GM19463 (cell line): ENCODE measurements around the gene ATP13A3.

Experiments used
- ATAC-seq: cut with Tn5 transposase; IDR thresholded peaks from one replicate; pipeline ENCODE4 v1.9.1; 2021; ENCODE audit warnings: mild to moderate bottlenecking, moderate library complexity; ENCODE audit not compliant: unreplicated experiment

The ATP13A3 gene

DNA sequence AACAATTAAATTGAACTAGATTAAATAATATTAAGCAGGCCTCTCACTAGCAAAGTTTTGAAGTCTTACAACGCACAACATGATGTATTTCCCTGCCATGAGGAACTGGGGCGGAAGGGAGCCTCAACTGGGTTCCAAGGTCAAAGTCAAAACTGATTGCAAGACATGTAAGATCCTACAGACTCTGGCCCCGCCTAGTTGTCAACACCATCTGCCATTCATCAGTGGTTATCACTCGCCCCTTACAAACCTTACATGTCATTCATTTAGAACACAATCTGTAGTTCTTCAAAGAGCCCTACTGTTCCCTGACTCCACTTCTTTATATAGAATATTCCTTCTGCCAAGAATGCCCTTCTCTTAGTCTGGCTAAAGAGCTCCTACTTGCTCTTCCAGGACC, 10.0 kb downstream of the ATP13A3 start:
- no peak for ATAC-seq

DNA sequence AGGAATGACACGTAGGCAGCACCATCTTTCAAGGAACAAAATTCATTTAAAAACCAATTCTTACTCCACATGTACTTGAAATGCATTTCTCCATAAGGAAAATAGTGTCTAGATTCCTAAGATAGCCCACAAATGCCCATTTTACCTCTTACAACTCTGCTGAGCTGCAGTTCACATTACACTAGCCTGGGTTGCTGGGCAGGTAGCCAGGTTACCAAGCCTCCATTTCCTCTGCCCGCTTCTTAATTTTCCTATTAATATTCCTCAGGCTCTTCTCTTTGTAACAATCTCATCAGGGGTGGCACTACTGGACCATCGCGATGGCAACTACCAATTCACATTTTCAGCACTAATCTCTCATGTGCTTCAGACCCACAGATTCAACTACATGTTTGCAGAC, 10.8 kb downstream of the ATP13A3 start:
- ATAC-seq, result no peak

DNA sequence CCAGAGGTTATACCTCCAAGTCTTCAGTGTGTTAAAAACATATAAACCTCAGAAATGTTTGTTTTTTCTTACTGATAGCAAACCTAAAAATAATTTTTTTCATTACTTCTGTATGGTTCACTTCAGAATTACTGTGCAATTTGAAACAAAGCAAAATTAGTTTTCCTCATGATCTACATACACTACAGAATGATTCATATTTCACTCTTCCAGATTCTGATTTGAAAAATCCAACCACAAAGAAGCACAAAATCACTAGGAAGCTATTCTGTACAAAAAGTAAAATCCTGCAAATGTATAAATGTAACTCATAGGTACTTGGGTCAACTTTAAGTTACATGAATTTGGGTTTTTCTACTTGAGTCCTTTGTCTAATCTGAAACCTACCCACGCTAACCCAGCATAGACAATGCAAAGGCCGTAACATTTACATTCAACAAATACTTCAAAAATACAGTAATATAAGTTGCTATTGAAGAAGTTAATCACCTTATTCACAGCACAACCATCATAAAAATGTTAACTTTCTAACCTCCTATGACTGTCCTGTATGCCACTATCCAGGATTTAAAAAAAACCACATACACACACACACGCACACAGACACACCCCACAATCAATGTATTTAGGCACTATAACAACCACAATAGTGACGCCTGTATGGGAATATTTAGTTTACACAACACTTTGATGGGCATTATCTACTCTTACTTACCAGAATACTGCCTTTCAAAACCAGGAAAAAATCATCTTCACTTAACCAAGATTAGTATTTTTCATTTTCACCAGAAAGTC, 11.5 kb downstream of the ATP13A3 start:
- no peak for ATAC-seq

DNA sequence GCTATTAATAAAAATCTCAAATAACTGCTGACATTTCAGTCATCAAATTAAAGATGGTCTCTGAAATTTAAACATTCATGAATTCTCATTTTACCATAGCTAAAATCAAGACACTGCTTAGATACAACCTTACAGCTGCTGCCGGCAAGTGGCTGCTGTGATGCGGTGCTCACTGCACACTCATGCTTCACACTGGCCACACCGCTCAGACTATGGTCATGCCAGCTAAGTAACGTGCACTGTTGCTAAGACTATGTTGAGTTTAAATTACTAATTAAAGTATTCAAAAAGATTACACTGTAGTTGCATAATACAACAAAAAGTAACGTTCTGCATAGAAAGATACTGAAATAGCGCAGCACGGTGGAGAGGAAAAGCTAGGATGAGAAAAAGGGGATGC, 12.1 kb downstream of the ATP13A3 start:
- no peak for ATAC-seq

DNA sequence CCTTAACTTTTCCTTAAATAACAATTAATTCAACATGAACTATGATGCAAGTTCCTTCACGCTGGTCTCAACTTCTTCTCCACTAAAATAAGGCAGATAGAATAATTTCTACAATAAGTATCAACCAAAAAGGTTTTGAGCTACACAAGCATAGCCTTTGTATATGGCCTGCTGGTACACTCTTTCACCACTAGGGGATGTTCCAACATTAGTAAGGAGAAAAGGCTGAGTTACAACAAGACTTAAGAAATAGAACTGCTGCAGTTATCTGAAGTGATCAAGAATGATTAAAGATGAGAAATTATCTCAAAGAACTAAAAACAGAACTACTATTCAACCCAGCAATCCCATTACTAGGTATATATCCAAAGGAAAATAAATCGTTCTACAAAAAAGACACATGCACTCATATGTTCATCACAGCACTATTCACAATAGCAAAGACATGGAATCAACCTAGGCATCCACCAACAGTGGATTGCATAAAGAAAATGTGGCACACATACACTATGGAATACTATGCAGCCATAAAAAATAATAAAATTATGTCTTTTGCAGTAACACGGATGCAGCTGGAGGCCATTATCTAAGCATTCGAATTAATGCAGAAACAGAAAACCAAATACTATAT, 14.4 kb downstream of the ATP13A3 start:
- peak; percentile 72 for ATAC-seq

DNA sequence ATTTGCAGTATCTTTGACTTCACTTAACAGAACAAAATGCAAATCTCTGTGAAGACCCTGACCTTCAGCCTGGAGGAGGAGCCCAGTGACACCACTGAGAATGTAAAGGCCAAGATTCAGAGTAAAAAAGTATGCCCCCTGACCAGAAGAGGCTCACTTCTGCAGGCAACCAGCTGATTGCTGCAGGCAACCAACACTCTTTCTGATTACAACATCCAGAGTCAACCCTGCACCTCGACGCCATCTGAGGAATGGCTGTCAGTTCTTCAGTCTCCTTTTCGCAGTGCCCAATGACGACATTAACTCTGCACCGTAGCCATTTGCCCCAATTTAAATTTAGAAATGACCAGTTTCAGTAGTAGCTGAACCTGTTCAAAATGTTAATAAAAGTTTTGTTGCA, 14.9 kb downstream of the ATP13A3 start:
- no peak for ATAC-seq

DNA sequence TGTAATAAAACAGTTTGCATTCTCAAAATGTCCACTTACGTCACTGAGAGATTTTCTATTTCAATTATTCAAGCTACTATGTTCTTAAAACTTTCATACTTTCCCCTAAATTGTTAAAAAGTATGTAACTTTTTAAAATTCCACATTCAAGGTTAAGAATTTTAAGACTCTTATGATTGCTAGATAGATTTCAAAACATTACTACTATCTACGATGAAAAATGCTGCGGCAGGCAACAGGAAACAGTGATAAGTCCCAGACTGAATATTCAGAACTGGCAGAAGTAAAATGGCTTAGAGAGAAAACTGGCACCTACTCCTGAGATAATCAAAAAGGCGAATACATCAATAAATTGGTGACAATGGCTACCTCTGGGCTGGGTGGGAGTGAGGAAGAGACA, 16.2 kb downstream of the ATP13A3 start:
- no peak for ATAC-seq

DNA sequence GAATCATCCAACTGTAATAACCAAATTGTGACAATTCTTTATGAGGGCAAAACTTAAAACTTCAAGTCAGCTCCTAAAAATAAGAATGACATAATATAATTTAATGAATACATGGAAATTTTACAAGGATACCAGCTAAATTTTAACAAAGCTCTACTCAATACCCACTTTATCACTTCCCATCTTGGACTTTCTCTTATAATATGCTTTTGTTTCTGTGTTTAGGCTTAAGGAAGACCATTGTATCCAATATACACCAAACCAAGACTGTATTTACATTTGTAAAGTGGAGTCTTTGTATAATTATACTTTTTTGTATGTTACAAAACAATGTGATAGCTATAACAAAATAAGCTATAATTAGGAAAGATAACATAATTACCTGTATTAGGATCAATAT, 16.8 kb downstream of the ATP13A3 start:
- no peak for ATAC-seq

DNA sequence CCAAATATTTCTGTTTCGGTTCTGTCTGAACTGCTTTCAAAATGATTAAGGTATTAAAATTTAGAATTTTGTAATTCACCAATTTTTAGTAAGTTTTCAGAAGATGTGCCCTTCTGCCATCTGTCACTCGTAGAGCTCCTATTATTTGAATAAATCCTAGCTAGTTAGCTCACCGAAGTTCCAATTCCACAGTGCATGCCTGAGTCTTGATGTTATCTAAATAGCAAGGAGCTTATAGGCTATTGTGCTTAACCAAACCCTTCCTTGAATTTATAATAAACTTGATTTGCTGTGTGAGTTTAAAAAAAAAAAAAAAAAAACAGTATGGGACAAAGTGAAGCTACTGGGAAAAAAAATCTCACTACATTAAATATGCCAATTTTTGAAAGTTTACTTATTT, 18.7 kb downstream of the ATP13A3 start:
- ATAC-seq, result no peak

DNA sequence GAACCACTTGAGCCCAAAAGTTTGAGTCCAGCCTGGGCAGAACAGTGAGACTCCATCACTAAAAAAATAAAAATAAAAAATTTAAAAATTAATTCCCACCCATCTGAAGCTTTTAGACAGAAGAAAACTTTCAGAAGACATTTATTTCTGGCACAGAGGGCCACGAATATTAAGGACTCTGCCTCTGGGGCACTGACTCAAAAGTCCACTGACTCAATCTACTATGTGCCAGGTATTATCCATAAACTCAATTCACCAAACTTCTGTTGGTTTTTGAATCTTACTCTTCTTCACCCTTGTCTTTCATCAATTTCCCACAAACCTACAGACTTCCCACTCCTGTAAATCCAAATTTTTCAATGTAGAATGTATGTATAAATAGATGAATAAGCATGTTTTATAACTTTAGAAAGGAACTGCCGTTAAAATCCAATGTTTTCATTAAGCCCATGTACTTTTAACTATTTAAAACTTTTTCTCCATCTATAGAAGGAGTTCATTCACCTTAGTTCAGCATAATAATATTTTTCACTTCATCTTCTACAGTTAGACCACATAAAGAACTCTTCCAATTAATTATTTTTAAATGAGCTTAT, 19.9 kb downstream of the ATP13A3 start:
- ATAC-seq, result no peak

DNA sequence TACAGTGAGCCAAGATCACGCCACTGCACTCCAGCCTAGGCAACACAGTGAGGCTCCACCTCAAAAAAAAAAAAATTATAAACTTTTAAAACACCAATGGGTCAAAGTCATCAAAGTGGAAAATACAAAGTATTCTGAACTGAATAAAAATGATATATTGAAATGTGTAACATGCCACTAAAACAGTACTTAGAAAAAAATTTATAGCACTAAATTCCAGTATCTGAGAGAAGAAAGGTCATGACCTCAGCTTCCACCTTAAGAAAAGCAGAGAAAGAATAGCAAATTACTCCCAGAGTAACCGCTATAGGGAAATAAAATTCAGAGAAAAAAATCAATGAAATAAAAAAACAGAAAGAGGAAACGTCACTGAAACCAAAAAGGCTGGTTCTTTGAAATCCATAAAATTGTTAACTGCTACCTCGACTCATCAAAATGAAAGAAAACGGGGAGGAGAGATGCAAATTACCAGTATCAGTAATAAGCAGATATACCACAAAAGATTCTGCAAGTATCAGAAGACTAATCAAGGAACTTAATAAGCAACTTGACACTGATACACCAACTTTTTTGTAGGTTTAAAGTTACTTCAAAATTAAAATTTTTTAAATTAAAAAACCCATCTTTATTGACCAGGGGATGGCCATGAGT, 20.8 kb downstream of the ATP13A3 start:
- no peak for ATAC-seq

DNA sequence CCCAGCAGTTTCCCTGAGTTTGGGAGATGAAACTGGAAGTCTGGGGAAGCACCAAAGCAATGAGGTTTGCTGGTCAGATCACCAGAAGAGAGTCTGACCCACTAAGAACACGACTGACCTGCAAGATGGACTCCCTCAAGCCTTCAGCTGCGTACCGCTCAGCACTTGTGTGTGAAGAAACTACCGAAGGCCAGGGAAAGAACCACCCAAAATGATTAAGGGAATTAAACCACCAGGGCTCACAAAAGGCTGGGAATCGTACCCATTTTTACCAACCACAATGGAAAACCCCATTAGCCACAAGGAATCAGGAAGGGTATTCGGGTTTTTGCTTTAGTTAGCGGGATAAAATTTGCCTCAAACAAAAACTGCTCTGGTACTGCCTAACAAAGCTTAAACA, 21.6 kb downstream of the ATP13A3 start:
- ATAC-seq, result no peak

DNA sequence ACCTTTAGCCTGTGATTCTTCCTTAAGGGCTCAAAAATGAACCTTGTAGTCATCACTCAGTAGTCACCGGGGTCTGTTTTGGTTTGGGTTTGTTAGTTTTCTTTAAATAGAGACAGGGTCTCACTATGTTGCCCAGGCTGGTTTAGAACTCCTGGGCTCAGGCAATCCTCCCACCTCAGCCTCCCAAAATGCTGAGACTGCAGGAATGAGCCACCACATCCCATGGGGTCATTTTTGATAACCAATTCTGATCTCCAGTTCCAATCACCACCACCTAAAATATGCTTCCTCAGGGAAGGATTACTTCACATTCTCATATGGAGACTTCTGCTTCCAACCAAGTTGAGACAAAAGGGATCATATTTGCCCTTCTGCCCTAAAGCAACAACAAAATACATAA, 22.1 kb downstream of the ATP13A3 start:
- ATAC-seq, result no peak

DNA sequence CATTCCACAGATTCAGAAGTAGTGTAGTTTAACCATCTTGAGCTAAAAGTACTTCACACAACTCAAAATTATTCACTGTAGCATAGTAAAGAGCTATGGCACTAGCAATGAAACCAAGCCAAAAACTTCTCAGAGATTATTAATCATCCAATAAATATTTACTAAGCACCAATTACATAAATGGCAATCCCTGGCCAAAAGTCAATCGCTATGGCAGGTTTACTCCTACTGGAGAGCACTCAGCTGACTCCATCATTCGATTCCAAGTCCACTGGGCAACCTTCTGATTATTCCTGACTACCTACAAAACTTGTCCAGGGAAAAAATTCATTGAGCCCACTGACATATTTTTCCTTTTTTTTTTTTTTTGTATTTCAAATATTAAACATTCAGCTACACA, 23.9 kb downstream of the ATP13A3 start:
- no peak for ATAC-seq

DNA sequence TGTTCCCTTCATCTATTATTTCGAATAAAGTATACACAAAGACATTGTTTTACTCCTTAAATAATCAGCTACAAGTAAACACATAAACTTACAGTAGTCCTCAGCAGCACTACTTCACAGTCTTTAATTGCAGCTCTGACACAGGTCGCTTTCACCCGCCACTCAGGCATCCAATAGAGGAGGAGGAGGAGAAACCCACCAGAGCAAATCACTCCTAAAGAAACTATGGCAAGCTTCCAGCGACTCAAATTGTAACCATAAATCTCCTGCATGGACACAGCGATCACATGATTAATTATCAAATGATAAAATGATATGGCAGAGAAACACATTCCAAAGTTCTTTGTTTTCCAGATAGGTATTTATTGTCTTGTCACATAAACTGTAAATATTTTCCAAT, 26.2 kb downstream of the ATP13A3 start:
- no peak for ATAC-seq

DNA sequence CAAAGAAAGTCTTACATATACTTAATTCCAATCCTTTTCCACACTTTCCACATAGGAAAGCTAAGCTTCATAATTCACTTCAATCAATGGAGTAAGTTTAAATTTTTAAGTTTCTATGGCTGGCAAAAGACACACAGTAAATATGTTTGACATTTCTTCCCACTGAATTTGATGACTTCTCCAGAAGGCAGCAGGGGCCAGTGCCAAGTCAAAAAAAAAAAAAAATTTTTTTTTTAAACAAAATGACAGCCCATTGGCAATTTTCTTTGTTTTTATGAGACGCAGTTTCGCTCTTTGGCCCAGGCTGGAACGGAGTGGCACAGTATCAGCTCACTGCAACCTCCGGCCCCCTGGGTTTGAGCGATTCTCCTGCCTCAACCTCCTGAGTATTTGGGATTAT, 28.7 kb downstream of the ATP13A3 start:
- ATAC-seq, result no peak

DNA sequence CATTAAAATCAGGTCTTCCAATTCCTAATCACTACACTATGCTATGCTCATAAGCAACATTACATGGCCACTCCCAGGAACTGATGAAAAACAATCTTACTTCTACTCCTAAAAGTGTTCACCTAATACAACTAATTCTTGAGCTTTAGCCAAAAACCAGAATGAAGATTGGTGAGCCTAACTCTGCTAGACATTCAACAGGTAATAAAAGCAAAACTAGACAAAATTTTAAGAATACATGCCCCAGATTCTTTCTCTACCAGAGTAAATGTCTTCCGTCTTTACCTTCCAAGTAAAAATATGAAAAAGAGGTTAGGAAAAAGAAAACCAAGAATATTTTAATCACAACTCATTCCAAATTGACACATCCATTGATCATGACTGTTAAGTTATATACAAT, 31.3 kb downstream of the ATP13A3 start:
- ATAC-seq, result no peak

DNA sequence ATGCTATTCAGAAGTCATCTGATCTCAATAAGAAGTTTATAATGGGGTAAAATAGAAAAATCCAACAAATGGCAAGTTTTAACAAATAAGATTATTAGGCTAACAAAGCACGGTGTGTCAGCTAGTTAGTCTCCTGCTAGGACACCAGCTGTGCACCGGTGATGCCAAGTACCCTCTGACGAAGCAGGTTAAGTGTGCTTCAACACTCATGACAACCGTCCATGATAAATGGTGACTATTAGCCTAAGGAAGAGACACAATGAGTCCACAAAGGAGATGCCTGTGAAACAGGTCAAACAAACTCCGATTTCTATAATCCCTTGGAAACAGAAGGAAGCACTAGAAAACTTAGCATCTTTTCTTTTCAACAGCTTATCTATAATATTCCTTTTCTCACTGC, 36.5 kb downstream of the ATP13A3 start:
- no peak for ATAC-seq

DNA sequence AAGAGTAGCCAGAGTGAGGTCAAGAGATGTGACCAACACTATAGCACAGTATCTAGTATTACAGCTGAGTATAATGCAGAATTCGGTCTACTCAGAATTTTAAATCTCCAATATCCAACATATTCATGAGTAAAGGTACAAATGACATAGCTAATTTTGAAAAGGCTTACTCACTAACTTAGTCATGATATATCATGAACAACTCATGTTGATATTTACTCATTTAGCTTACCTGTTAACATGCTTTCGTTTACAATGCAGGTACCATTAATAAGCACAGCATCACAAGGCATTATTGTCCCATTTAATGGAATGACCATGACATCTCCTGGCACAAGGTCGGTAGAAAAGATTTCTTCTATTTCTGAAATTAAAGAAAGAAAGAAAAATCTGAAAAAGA, 36.9 kb downstream of the ATP13A3 start:
- no peak for ATAC-seq

DNA sequence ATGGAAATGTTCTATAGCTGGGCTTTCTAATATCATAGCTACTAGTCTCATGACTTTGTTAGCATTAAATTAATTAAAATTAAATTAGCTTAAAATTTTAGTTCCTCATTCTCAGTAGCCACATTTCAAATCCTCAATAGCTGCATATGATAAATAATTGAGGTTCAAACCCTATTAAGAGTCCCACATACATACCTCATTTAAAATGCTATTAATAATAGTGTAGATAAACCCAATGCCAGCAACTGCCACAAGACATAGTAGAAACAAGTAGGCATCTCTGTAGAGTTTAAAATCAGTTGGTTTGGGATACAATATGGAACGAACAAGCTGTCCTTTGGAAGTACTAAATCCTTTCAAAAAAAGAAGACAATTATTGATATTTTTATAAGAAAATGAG, 39.1 kb downstream of the ATP13A3 start:
- no peak for ATAC-seq

DNA sequence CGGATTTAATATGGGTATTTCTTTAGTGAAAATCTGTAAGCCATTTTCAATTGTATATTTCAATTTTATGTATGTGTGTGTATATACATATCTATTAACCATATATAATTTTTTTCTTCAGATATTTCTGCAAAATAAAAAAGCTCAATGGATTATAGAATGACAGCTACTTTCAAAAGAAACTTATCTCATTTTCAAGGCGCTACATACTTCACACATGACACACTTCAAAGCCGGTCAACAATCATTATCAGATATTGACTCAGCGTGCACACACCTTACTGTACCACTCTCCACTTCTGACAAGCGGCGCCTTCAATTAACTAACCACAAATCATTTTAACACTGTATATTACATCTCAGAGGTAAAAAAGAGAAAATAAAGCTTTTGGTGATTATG, 39.6 kb downstream of the ATP13A3 start:
- no peak for ATAC-seq

DNA sequence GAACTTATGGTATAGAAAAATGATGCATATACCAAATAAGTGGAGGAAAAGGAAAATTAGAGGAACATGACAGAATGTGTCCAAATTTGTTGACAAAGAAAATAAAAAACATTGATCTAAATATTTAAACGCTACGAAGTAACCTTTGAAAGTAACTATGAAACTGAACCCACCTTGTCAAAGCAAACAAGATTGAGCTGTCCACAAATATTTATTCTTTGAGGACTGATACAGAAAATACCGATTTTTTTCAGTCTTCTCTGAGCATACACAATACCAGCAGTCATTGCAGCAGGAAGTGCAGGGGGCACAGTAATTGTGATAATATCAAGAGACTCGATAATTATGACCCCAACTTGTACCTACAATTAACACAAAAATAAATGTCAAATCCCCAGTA, 40.0 kb downstream of the ATP13A3 start:
- ATAC-seq, result no peak
